ENCODE results near the gene CEACAM5.

CEACAM5 gene

GRCh38 chr19:41694196-41694595 lies 14.2 kb upstream of the CEACAM5 start:
- Histone ChIP-seq H3K36me3 (ENCODE audit: insufficient read depth, low read depth, low read length) (no peaks in the 10 kb centered on the region), H3K27me3 (ENCODE audit: insufficient read depth, low read length) (peaks cover 8% of the 10 kb centered on the region), H3K9ac (ENCODE audit: low read depth, low read length) (no peak overlapping the region), H3K4me1 (ENCODE audit: insufficient read depth, low read length) (no peaks in the 10 kb centered on the region), H3K4me3 (ENCODE audit: low read length) (no peak overlapping the region), H3K27ac (ENCODE audit: low read length) (no peak overlapping the region), H3K9me3 (ENCODE audit: insufficient read depth, low read depth, low read length) (no peaks in the 10 kb centered on the region; the same call in 1 of the 2 replicates)

GRCh38 chr19:41694831-41695635 lies 13.4 kb upstream of the CEACAM5 start:
- no peak overlapping the region for H3K27ac ChIP-seq (ENCODE audit: low read length)
- H3K27me3 ChIP-seq (ENCODE audit: insufficient read depth, low read length), result peaks cover 8% of the 10 kb centered on the region
- H3K9me3 ChIP-seq (ENCODE audit: insufficient read depth, low read depth, low read length), result no peaks in the 10 kb centered on the region; the same call in 1 of the 2 replicates

GRCh38 chr19:41695745-41696144 lies 12.7 kb upstream of the CEACAM5 start:
- H3K9ac ChIP-seq (ENCODE audit: low read depth, low read length), result no peak overlapping the region
- H3K36me3 ChIP-seq (ENCODE audit: insufficient read depth, low read depth, low read length), result no peaks in the 10 kb centered on the region
- no peaks in the 10 kb centered on the region; the same call in 1 of the 2 replicates for H3K9me3 ChIP-seq (ENCODE audit: insufficient read depth, low read depth, low read length)
- H3K27ac ChIP-seq (ENCODE audit: low read length), result no peak overlapping the region
- H3K4me3 ChIP-seq (ENCODE audit: low read length), result no peak overlapping the region
- no peaks in the 10 kb centered on the region for H3K4me1 ChIP-seq (ENCODE audit: insufficient read depth, low read length)
- H3K27me3 ChIP-seq (ENCODE audit: insufficient read depth, low read length), result peaks cover 8% of the 10 kb centered on the region

More at GRCh38 chr19:41694831-41695635, 13.4 kb upstream of the CEACAM5 start:
- Histone ChIP-seq H3K4me3 (ENCODE audit: low read length) (no peak overlapping the region), H3K4me1 (ENCODE audit: insufficient read depth, low read length) (no peaks in the 10 kb centered on the region), H3K36me3 (ENCODE audit: insufficient read depth, low read depth, low read length) (no peaks in the 10 kb centered on the region), H3K9ac (ENCODE audit: low read depth, low read length) (no peak overlapping the region)

GRCh38 chr19:41696402-41697197 lies 11.8 kb upstream of the CEACAM5 start:
- Histone ChIP-seq H3K27ac (ENCODE audit: low read length) (no peak overlapping the region), H3K9me3 (ENCODE audit: insufficient read depth, low read depth, low read length) (no peaks in the 10 kb centered on the region; the same call in 1 of the 2 replicates), H3K27me3 (ENCODE audit: insufficient read depth, low read length) (peaks cover 7% of the 10 kb centered on the region), H3K4me3 (ENCODE audit: low read length) (no peak overlapping the region), H3K36me3 (ENCODE audit: insufficient read depth, low read depth, low read length) (no peaks in the 10 kb centered on the region), H3K9ac (ENCODE audit: low read depth, low read length) (no peak overlapping the region), H3K4me1 (ENCODE audit: insufficient read depth, low read length) (no peaks in the 10 kb centered on the region)

GRCh38 chr19:41697198-41697855 lies 11.1 kb upstream of the CEACAM5 start:
- no peak overlapping the region for H3K27ac ChIP-seq (ENCODE audit: low read length)
- H3K4me3 ChIP-seq (ENCODE audit: low read length), result no peak overlapping the region
- no peaks in the 10 kb centered on the region for H3K36me3 ChIP-seq (ENCODE audit: insufficient read depth, low read depth, low read length)
- no peaks in the 10 kb centered on the region; the same call in 1 of the 2 replicates for H3K27me3 ChIP-seq (ENCODE audit: insufficient read depth, low read length)
- H3K4me1 ChIP-seq (ENCODE audit: insufficient read depth, low read length), result no peaks in the 10 kb centered on the region
- no peaks in the 10 kb centered on the region; the same call in 1 of the 2 replicates for H3K9me3 ChIP-seq (ENCODE audit: insufficient read depth, low read depth, low read length)
- no peak overlapping the region for H3K9ac ChIP-seq (ENCODE audit: low read depth, low read length)

GRCh38 chr19:41698746-41699230 lies 9.6 kb upstream of the CEACAM5 start:
- Histone ChIP-seq H3K27ac (ENCODE audit: low read length) (no peak overlapping the region), H3K27me3 (ENCODE audit: insufficient read depth, low read length) (no peaks in the 10 kb centered on the region; the same call in 1 of the 2 replicates), H3K4me3 (ENCODE audit: low read length) (no peak overlapping the region), H3K36me3 (ENCODE audit: insufficient read depth, low read depth, low read length) (no peaks in the 10 kb centered on the region), H3K9me3 (ENCODE audit: insufficient read depth, low read depth, low read length) (no peaks in the 10 kb centered on the region; the same call in 1 of the 2 replicates), H3K9ac (ENCODE audit: low read depth, low read length) (no peak overlapping the region), H3K4me1 (ENCODE audit: insufficient read depth, low read length) (no peaks in the 10 kb centered on the region)

- no peaks in the 10 kb centered on the region; the same call in 1 of the 2 replicates for H3K27me3 ChIP-seq (ENCODE audit: insufficient read depth, low read length)
- no peaks in the 10 kb centered on the region; the same call in 1 of the 2 replicates for H3K9me3 ChIP-seq (ENCODE audit: insufficient read depth, low read depth, low read length)
- no peak overlapping the region for H3K27ac ChIP-seq (ENCODE audit: low read length)
- no peak overlapping the region for H3K4me3 ChIP-seq (ENCODE audit: low read length)
- no peaks in the 10 kb centered on the region for H3K36me3 ChIP-seq (ENCODE audit: insufficient read depth, low read depth, low read length)
- no peaks in the 10 kb centered on the region for H3K4me1 ChIP-seq (ENCODE audit: insufficient read depth, low read length)
- H3K9ac ChIP-seq (ENCODE audit: low read depth, low read length), result no peak overlapping the region
These were observed 9.0 kb upstream of the CEACAM5 start for GRCh38 chr19:41699231-41699967.

- peaks cover 2% of the 10 kb centered on the region; the same call in 1 of the 2 replicates for H3K27me3 ChIP-seq (ENCODE audit: insufficient read depth, low read length)
- H3K4me3 ChIP-seq (ENCODE audit: low read length), result no peak overlapping the region
- no peaks in the 10 kb centered on the region for H3K4me1 ChIP-seq (ENCODE audit: insufficient read depth, low read length)
- H3K27ac ChIP-seq (ENCODE audit: low read length), result no peak overlapping the region
- no peak overlapping the region for H3K9ac ChIP-seq (ENCODE audit: low read depth, low read length)
- H3K36me3 ChIP-seq (ENCODE audit: insufficient read depth, low read depth, low read length), result no peaks in the 10 kb centered on the region
- no peaks in the 10 kb centered on the region; the same call in 1 of the 2 replicates for H3K9me3 ChIP-seq (ENCODE audit: insufficient read depth, low read depth, low read length)
These were observed 8.5 kb upstream of the CEACAM5 start for GRCh38 chr19:41699968-41700323.

- Histone ChIP-seq H3K27me3 (ENCODE audit: insufficient read depth, low read length) (peaks cover 5% of the 10 kb centered on the region; the same call in 1 of the 2 replicates), H3K9ac (ENCODE audit: low read depth, low read length) (no peak overlapping the region), H3K27ac (ENCODE audit: low read length) (no peak overlapping the region), H3K4me1 (ENCODE audit: insufficient read depth, low read length) (no peaks in the 10 kb centered on the region), H3K9me3 (ENCODE audit: insufficient read depth, low read depth, low read length) (no peaks in the 10 kb centered on the region; the same call in 1 of the 2 replicates), H3K36me3 (ENCODE audit: insufficient read depth, low read depth, low read length) (no peaks in the 10 kb centered on the region), H3K4me3 (ENCODE audit: low read length) (no peak overlapping the region)
These were observed 7.8 kb upstream of the CEACAM5 start for GRCh38 chr19:41700381-41701195.

- H3K36me3 ChIP-seq (ENCODE audit: insufficient read depth, low read depth, low read length), result no peaks in the 10 kb centered on the region
- no peaks in the 10 kb centered on the region for H3K4me1 ChIP-seq (ENCODE audit: insufficient read depth, low read length)
- peaks cover 11% of the 10 kb centered on the region; the same call in 1 of the 2 replicates for H3K27me3 ChIP-seq (ENCODE audit: insufficient read depth, low read length)
- no peak overlapping the region for H3K9ac ChIP-seq (ENCODE audit: low read depth, low read length)
- H3K27ac ChIP-seq (ENCODE audit: low read length), result no peak overlapping the region
- H3K4me3 ChIP-seq (ENCODE audit: low read length), result no peak overlapping the region
- no peaks in the 10 kb centered on the region; the same call in 1 of the 2 replicates for H3K9me3 ChIP-seq (ENCODE audit: insufficient read depth, low read depth, low read length)
These were observed 6.9 kb upstream of the CEACAM5 start for GRCh38 chr19:41701401-41702075.
